HG02798 (cell line): ENCODE results near the gene SULT1A3.
A peak's percentile ranks its signal among the peaks of the same experiment; 100 is the strongest.
"Not testable (repeated sequence)": the region's sequence is repeated elsewhere in the genome, so short reads cannot be mapped to it uniquely, and the experiment has no call there.

ENCODE experiments used
- ATAC-seq: cut with Tn5 transposase; IDR thresholded peaks from one replicate; pipeline ENCODE4 v1.9.1; 2021; ENCODE audit warnings: mild to moderate bottlenecking; ENCODE audit not compliant: unreplicated experiment, poor library complexity

SULT1A3 gene

GRCh38 chr16:30199049-30199448, at the start of gene SULT1A3:
Gene SULT1A3 (plus strand): TSS chr16:30199255. CDS start chr16:30200729, 1,474 bp downstream.
- ATAC-seq: not testable (repeated sequence)

GRCh38 chr16:30151091-30151490, 48.0 kb upstream of the SULT1A3 start:
- ATAC-seq: no peak

GRCh38 chr16:30152517-30152916, 46.5 kb upstream of the SULT1A3 start:
- no peak for ATAC-seq

GRCh38 chr16:30155188-30155587, 43.9 kb upstream of the SULT1A3 start:
- ATAC-seq: no peak

- no peak for ATAC-seq
These were observed 41.8 kb upstream of the SULT1A3 start for GRCh38 chr16:30157214-30157613.

- ATAC-seq: no peak
These were observed 35.5 kb upstream of the SULT1A3 start for GRCh38 chr16:30163538-30163937.

GRCh38 chr16:30166202-30166902, 32.7 kb upstream of the SULT1A3 start:
- ATAC-seq: no peak

- not testable (repeated sequence) for ATAC-seq
These were observed 30.3 kb upstream of the SULT1A3 start for GRCh38 chr16:30168746-30169145.

- not testable (repeated sequence) for ATAC-seq
These were observed 29.6 kb upstream of the SULT1A3 start for GRCh38 chr16:30169416-30169815.

- not testable (repeated sequence) for ATAC-seq
These were observed 28.9 kb upstream of the SULT1A3 start for GRCh38 chr16:30170145-30170544.

GRCh38 chr16:30173054-30173453, 26.0 kb upstream of the SULT1A3 start:
- no peak for ATAC-seq

- not testable (repeated sequence) for ATAC-seq
These were observed 22.2 kb upstream of the SULT1A3 start for GRCh38 chr16:30176876-30177275.

GRCh38 chr16:30179195-30179594, 19.9 kb upstream of the SULT1A3 start:
- ATAC-seq: no peak

GRCh38 chr16:30179931-30180330, 19.1 kb upstream of the SULT1A3 start:
- ATAC-seq: no peak

GRCh38 chr16:30180741-30181140, 18.3 kb upstream of the SULT1A3 start:
- no peak for ATAC-seq

- peak; percentile 67 for ATAC-seq
These were observed 15.6 kb upstream of the SULT1A3 start, which contains the start of gene CORO1A for GRCh38 chr16:30183233-30184095. Gene CORO1A (plus strand): TSS chr16:30183602. CDS start chr16:30185210, 1,608 bp downstream.

- ATAC-seq: peak; percentile 2
These were observed 14.8 kb upstream of the SULT1A3 start for GRCh38 chr16:30184096-30184890.

GRCh38 chr16:30184891-30185682, 14.0 kb upstream of the SULT1A3 start:
- no peak for ATAC-seq

GRCh38 chr16:30185683-30186421, 13.2 kb upstream of the SULT1A3 start:
- ATAC-seq: no peak
